Type B pancreatic cell (in vitro differentiated cells): ENCODE results near the gene UBXN11. TPM values are rescaled to one million over a fixed set of nuclear protein-coding genes. Genes with fewer than 3 reads are reported as not detected.
A peak's percentile ranks its signal among the peaks of the same experiment; 100 is the strongest.

Experiments used
- DNase-seq: peaks from one replicate; pipeline ENCODE4 v3.0.0; 2021; ENCODE audit warnings: mixed read lengths; ENCODE audit not compliant: unreplicated experiment; ENCODE audit errors: extremely low spot score
- H3K27ac Mint-ChIP-seq: 2 replicates; pipeline ENCODE4 v1.8.0; 2021; ENCODE audit warnings: mild to moderate bottlenecking, mixed read lengths
- H3K27me3 Mint-ChIP-seq: 2 replicates; pipeline ENCODE4 v1.8.0; 2021; ENCODE audit warnings: mixed read lengths
- H3K36me3 Mint-ChIP-seq: 2 replicates; pipeline ENCODE4 v1.8.0; 2021; ENCODE audit warnings: mixed read lengths
- H3K4me1 Mint-ChIP-seq: one replicate; pipeline ENCODE4 v1.8.0; 2021; ENCODE audit warnings: mixed read lengths; ENCODE audit not compliant: unreplicated experiment
- H3K4me3 Mint-ChIP-seq: 2 replicates; pipeline ENCODE4 v1.8.0; 2021; ENCODE audit warnings: mild to moderate bottlenecking, mixed read lengths
- H3K9me3 Mint-ChIP-seq: 2 replicates; pipeline ENCODE4 v1.8.0; 2021; ENCODE audit warnings: mixed read lengths
- total RNA-seq: library from RNA; stranded (reverse); gene quantifications from 2 replicates; pipeline ENCODE4 v1.2.1, GENCODE V29; 2021; ENCODE audit warnings: low replicate concordance
- TF ChIP-seq, protein P1 (sequence below): fragments of 200-600 bp; sonication (generic); conservative IDR thresholded peaks from 2 replicates; pipeline ENCODE4 v1.5.0; 2021; ENCODE audit warnings: antibody characterized with exemption, mild to moderate bottlenecking

Gene UBXN11
- total RNA-seq, 1 donor from 2014 or later, result 50.5 TPM

GRCh38 chr1:26287033-26287711 is 19.3 kb downstream of the UBXN11 start:
- DNase-seq, result no peak
- TF ChIP-seq, protein P1, sequence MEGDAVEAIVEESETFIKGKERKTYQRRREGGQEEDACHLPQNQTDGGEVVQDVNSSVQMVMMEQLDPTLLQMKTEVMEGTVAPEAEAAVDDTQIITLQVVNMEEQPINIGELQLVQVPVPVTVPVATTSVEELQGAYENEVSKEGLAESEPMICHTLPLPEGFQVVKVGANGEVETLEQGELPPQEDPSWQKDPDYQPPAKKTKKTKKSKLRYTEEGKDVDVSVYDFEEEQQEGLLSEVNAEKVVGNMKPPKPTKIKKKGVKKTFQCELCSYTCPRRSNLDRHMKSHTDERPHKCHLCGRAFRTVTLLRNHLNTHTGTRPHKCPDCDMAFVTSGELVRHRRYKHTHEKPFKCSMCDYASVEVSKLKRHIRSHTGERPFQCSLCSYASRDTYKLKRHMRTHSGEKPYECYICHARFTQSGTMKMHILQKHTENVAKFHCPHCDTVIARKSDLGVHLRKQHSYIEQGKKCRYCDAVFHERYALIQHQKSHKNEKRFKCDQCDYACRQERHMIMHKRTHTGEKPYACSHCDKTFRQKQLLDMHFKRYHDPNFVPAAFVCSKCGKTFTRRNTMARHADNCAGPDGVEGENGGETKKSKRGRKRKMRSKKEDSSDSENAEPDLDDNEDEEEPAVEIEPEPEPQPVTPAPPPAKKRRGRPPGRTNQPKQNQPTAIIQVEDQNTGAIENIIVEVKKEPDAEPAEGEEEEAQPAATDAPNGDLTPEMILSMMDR, result no peak
- H3K36me3 Mint-ChIP-seq, result no peaks in the 10 kb centered on the region
- H3K9me3 Mint-ChIP-seq, result no peaks in the 10 kb centered on the region
- peaks cover 34% of the 10 kb centered on the region for H3K4me1 Mint-ChIP-seq
- H3K27ac Mint-ChIP-seq, result peak overlapping the region; percentile 10
- H3K27me3 Mint-ChIP-seq, result no peaks in the 10 kb centered on the region
- H3K4me3 Mint-ChIP-seq, result no peak overlapping the region

GRCh38 chr1:26286064-26286416 is 20.4 kb downstream of the UBXN11 start:
- TF ChIP-seq, protein P1, result no peak
- no peak for DNase-seq
- peaks cover 6% of the 10 kb centered on the region for H3K36me3 Mint-ChIP-seq
- H3K27me3 Mint-ChIP-seq, result no peaks in the 10 kb centered on the region
- no peak overlapping the region for H3K27ac Mint-ChIP-seq
- H3K4me3 Mint-ChIP-seq, result no peak overlapping the region
- peaks cover 35% of the 10 kb centered on the region for H3K4me1 Mint-ChIP-seq
- no peaks in the 10 kb centered on the region for H3K9me3 Mint-ChIP-seq

GRCh38 chr1:26285366-26286063 is 20.9 kb downstream of the UBXN11 start:
- Mint-ChIP-seq H3K9me3 (no peaks in the 10 kb centered on the region), H3K4me1 (peaks cover 34% of the 10 kb centered on the region), H3K4me3 (no peak overlapping the region), H3K27ac (no peak overlapping the region), H3K36me3 (peaks cover 8% of the 10 kb centered on the region), H3K27me3 (no peaks in the 10 kb centered on the region)
- DNase-seq, result no peak
- TF ChIP-seq, protein P1, result peak; percentile 65

DNA sequence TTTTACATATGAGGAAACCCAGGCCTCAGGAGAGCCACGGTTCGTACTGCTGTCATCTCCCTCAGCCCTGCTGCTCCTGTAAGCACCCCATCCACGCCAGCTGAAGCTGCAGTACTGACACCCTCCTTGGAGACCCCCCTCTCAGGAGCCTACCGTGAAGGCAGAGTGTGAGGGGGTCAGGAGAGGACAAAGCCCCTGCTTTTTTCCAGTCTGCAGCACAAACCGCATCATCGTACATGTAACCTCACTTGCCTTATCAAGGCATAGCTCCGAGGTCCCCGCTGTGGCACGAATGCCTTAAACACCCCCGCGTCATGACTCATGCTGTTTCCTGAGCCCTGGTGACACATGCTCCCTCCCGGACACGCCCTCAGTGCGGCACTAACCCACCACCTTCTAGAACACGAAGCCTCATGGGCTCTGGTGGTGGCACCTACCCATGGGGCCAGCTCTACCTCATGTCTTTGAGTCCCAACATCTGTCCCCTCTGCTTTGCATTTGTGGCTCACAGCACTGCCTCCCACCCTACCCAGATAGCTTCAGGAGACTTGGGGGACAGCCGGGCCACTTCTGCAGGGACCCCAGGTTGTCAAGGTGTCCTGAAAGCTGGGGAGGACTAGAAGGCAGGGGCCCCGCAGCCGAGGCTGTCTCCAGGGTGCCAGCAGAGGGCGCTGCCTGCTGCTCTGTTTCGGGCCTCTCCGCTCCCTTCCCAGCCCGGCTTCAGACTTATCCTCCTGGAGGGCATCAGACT is 21.7 kb downstream of the UBXN11 start:
- no peaks in the 10 kb centered on the region for H3K9me3 Mint-ChIP-seq
- H3K27me3 Mint-ChIP-seq, result no peaks in the 10 kb centered on the region
- DNase-seq, result no peak
- H3K27ac Mint-ChIP-seq, result peak overlapping the region; percentile 79
- H3K4me1 Mint-ChIP-seq, result peaks cover 27% of the 10 kb centered on the region
- H3K4me3 Mint-ChIP-seq, result peak overlapping the region; percentile 63
- TF ChIP-seq, protein P1, result peak; percentile 89
- peaks cover 8% of the 10 kb centered on the region for H3K36me3 Mint-ChIP-seq

GRCh38 chr1:26283871-26284596 is 22.4 kb downstream of the UBXN11 start:
- Mint-ChIP-seq H3K9me3 (no peaks in the 10 kb centered on the region), H3K27me3 (no peaks in the 10 kb centered on the region), H3K27ac (peak overlapping the region; percentile 79), H3K4me3 (no peak overlapping the region), H3K4me1 (peaks cover 33% of the 10 kb centered on the region), H3K36me3 (peaks cover 8% of the 10 kb centered on the region)
- DNase-seq, result no peak
- TF ChIP-seq, protein P1, result no peak
